GM10248 (cell line): ENCODE results near the gene KCNQ2.

ENCODE experiments used
- CTCF ChIA-PET: fragments of 300-600 bp; sonication (Branson Sonifier 250); formaldehyde crosslinking; extraction: SDS; loops from one replicate; lab custom pipeline; 2021; ENCODE audit warnings: antibody characterized with exemption; lab: Yijun Ruan, JAX
- POLR2A ChIA-PET: fragments of 350-650 bp; sonication (Branson Sonifier 250); formaldehyde crosslinking; extraction: SDS; loops from one replicate; lab custom pipeline; 2020; ENCODE audit warnings: antibody characterized with exemption; lab: Yijun Ruan, JAX
- DNase-seq: peaks from one replicate; pipeline ENCODE4 v3.0.0; 2012; ENCODE audit errors: extremely low spot score
- TF ChIP-seq, protein P1 (sequence below): IDR thresholded peaks from 2 replicates; pipeline ENCODE4 v1.5.1; 2012; ENCODE audit warnings: mild to moderate bottlenecking, low read depth; ENCODE audit errors: extremely low read depth, missing control alignments, control extremely low read depth

KCNQ2 gene

DNA sequence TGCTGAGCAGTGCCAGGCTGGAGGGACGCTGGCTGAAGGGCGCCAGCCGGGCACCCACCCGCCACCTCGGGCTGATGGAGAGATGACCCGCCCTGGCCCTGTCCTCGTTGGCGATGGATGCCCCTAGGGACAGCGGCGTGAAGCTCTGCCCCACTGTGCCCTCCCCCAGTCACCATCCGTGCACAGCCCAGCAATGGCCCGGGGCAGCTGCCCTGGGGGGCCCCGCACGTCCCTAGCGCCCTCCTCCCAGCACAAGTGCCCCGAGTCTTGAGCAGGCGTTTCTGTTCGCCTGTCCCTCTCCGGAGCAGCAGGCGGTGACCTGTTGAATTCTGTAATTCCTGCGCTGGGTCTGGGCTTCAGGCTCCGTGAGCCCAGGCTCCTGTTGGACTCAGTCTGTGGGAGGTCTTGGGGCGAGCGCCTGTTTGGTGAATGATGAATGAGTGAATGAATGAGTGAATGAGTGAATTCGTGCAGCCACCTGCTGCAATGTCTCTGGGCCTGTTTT is 74.5 kb downstream of the KCNQ2 start:
- DNase-seq: no peak
- ChIA-PET CTCF (no interaction called here), POLR2A (no interaction called here)
- TF ChIP-seq, protein P1, sequence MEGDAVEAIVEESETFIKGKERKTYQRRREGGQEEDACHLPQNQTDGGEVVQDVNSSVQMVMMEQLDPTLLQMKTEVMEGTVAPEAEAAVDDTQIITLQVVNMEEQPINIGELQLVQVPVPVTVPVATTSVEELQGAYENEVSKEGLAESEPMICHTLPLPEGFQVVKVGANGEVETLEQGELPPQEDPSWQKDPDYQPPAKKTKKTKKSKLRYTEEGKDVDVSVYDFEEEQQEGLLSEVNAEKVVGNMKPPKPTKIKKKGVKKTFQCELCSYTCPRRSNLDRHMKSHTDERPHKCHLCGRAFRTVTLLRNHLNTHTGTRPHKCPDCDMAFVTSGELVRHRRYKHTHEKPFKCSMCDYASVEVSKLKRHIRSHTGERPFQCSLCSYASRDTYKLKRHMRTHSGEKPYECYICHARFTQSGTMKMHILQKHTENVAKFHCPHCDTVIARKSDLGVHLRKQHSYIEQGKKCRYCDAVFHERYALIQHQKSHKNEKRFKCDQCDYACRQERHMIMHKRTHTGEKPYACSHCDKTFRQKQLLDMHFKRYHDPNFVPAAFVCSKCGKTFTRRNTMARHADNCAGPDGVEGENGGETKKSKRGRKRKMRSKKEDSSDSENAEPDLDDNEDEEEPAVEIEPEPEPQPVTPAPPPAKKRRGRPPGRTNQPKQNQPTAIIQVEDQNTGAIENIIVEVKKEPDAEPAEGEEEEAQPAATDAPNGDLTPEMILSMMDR: no peak

DNA sequence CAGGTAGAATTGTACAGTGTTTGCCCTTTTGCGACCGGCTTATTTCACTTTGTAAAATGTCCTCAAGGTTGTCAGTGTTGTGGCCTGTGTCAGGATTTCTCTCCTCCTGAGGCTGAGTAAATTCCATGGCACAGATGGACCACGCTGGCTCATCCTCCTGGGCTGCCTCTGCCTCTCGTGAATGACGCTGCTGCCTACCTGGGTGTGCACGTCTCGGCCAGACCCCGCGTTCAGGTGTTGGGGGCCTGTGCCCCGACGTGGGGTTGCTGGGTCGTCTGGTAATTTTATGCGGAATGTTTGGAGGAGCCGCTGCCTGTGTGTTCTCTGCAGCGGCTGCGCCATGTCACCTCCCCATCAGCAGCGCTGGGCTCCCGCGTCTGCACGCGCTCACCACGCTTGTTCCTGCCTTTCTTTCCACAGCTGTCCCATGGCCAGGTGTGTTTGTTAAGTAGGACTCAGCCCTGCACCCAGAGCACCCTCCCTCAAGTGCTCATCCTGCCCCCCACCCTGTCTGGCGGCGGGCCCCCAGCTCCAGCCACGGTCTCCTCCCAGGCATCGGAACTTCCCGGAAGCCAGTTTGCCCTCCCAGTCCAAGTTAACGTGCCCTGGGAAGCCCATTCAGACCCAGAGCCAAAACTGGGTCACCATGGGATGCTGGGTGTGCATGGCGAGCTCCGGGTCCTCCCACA is 75.2 kb downstream of the KCNQ2 start:
- ChIA-PET CTCF (no interaction called here), POLR2A (no interaction called here)
- DNase-seq: no peak
- TF ChIP-seq, protein P1: no peak

DNA sequence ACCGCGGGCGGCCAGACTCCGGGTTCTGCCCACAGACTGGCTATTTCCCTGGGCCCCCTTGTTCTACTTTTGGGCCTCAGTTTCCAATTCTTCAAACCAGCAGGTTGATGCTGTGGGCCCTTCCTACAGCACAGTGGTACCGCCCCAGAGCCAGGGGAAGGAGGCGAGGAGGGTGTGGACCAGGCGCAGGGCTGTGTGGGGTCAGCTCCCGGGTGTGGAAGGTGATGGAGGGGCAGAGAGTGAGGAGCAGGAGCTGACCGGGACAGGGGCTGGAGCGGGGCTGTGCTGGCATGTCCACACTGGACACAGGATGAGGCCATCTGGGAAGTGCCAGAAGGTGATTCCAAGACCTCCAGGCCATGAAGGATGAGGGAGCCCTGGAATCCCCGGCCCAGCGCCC is 76.2 kb downstream of the KCNQ2 start:
- ChIA-PET CTCF (no interaction called here), POLR2A (no interaction called here)
- TF ChIP-seq, protein P1: no peak
- no peak for DNase-seq

DNA sequence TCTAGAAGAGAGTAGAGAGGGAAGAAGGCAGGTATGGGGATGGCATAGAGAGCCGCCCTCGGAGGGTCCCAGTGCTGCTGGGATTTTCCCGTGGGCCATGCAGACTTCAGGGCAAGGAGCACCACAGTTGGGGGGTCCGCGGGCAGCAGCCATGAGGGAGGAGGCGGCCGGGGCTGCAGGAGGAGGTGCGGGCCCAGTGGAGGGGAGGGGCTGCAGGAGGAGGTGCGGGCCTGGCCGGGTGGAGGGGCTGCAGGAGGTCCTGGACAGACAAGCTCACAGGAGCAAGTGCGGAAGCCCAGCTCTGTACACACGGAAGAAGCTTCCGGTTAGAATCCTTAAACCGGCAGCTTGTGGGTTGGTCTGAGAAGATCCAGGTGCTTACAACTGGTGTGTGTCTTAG is 76.7 kb downstream of the KCNQ2 start:
- TF ChIP-seq, protein P1: no peak
- CTCF ChIA-PET: no interaction called here

DNA sequence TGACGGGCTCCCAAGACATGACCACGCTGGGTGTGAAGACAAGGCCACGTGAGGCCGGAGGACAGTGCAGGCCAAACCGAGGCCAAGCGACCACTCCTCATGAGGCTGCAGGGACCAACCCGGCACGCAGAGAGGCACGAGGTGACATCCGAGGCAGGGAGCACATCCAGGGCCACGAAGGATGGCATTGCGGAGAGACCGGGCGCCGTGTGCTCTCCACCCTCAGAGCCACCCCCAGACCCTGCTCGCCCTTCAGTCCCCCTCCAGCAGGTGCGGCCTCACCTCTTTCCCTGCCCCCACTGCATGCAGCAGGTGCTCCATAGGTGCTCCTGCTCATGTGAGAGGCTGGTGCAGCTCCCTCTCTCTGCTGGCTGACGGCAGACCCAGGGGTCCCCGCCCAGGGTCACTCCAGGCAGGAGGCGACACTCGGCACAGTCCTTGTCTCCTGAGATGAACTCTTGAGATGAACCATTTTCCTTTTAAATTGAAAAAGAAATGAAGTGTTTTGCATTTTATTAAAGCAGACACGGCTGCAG is 77.5 kb downstream of the KCNQ2 start:
- POLR2A ChIA-PET: no interaction called here
- TF ChIP-seq, protein P1: no peak
- CTCF ChIA-PET: no interaction called here
- DNase-seq: no peak

More for the DNA sequence above, 76.7 kb downstream of the KCNQ2 start:
- POLR2A ChIA-PET: no interaction called here
- no peak for DNase-seq

DNA sequence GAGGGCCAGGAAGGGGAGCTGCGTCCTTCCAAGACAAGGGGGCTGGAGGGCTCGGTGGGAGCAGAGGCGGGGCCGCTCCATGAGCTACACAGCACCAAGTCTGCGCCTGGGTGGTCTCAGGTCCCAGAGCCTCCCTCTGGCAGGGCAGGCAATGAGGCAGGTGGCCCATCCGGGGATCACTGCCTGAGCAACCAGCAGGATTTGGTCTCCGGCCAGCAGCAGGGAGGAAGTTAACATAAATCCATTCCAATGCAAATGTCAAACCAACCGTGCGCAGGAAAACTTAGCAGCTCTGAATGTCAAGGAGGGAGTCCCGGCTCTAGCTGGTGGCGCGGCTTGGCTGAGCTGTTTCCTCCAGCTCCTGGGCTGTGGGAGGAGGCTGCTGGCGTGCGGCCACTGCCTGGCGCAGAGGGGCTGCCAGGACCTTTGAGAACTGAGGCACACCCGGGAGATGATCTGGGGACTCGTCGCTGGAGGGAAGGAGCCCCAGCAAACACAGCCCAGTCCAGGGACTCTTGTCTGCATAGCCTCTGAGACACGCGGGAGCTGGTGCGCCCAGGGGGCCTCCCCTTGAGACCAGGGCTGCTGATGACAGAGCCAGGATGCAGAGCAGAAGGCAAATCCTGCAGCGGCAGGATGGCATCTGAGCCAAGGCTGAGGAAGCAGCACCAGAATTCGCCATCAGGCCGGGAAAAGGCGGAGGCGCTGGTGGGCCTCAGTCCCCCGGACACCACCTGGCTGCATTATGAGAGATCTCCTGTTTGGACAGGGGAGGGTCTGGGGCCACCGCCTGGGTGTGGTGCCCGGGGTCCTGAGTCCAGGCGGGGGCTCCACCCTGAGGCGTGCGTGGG is 78.2 kb downstream of the KCNQ2 start:
- ChIA-PET CTCF (interaction anchor here (1.2 to 1.4 kb wide), 2 partner anchors 12 to 84 kb away, joined by 3 to 7 read pairs; no protein-coding TSS in a partner anchor), POLR2A (no interaction called here)
- TF ChIP-seq, protein P1: no peak
- DNase-seq: no peak
